ENCODE measurements around the gene WHRN.

The WHRN gene

GRCh38 chr9:114452219-114453165, 52.8 kb downstream of the WHRN start:
- Histone ChIP-seq H3K27me3 (ENCODE audit: control insufficient read depth, insufficient read depth, low read length) (no peaks in the 10 kb centered on the region), H3K27ac (peak overlapping the region; percentile 51), H3K9me3 (ENCODE audit: control insufficient read depth, low read length) (no peaks in the 10 kb centered on the region)

GRCh38 chr9:114451707-114452031, 53.6 kb downstream of the WHRN start:
- Histone ChIP-seq H2AFZ (no peak overlapping the region), H3K4me3 (ENCODE audit: low read depth, low read length) (no peak overlapping the region), H3K27me3 (ENCODE audit: control insufficient read depth, insufficient read depth, low read length) (no peaks in the 10 kb centered on the region), H3K27ac (no peak overlapping the region), H3K9ac (no peak overlapping the region), H3K4me2 (ENCODE audit: low read length) (no peak overlapping the region), H3K36me3 (ENCODE audit: control insufficient read depth, insufficient read depth, low read length) (no peaks in the 10 kb centered on the region), H3K4me1 (peaks cover 3% of the 10 kb centered on the region), H3K9me3 (ENCODE audit: control insufficient read depth, low read length) (no peaks in the 10 kb centered on the region), H3K79me2 (no peaks in the 10 kb centered on the region)
- TF ChIP-seq CTCF (IDR thresholded peaks at IDR 0.05), result no peak

More at GRCh38 chr9:114452219-114453165, 52.8 kb downstream of the WHRN start:
- Histone ChIP-seq H2AFZ (no peak overlapping the region), H3K4me3 (ENCODE audit: low read depth, low read length) (no peak overlapping the region), H3K36me3 (ENCODE audit: control insufficient read depth, insufficient read depth, low read length) (no peaks in the 10 kb centered on the region), H3K79me2 (no peaks in the 10 kb centered on the region), H3K4me2 (ENCODE audit: low read length) (no peak overlapping the region), H3K9ac (no peak overlapping the region), H3K4me1 (peaks cover 3% of the 10 kb centered on the region)
- TF ChIP-seq CTCF (IDR thresholded peaks at IDR 0.05), result no peak

- no peak overlapping the region for H3K4me2 ChIP-seq (ENCODE audit: low read length)
- H3K27me3 ChIP-seq (ENCODE audit: control insufficient read depth, insufficient read depth, low read length), result no peaks in the 10 kb centered on the region
- H3K9me3 ChIP-seq (ENCODE audit: control insufficient read depth, low read length), result no peaks in the 10 kb centered on the region
- no peak for TF ChIP-seq CTCF (IDR thresholded peaks at IDR 0.05)
- H3K27ac ChIP-seq, result no peak overlapping the region
- no peak overlapping the region for H3K9ac ChIP-seq
- H3K36me3 ChIP-seq (ENCODE audit: control insufficient read depth, insufficient read depth, low read length), result no peaks in the 10 kb centered on the region
- no peak overlapping the region for H3K4me3 ChIP-seq (ENCODE audit: low read depth, low read length)
- H3K4me1 ChIP-seq, result peaks cover 3% of the 10 kb centered on the region
- no peaks in the 10 kb centered on the region for H3K79me2 ChIP-seq
- H2AFZ ChIP-seq, result no peak overlapping the region
Observed at GRCh38 chr9:114450833-114451706, 54.2 kb downstream of the WHRN start.

- no peak for TF ChIP-seq CTCF (IDR thresholded peaks at IDR 0.05)
- Histone ChIP-seq H3K4me3 (ENCODE audit: low read depth, low read length) (no peak overlapping the region), H3K9ac (no peak overlapping the region), H3K4me2 (ENCODE audit: low read length) (no peak overlapping the region), H3K9me3 (ENCODE audit: control insufficient read depth, low read length) (no peaks in the 10 kb centered on the region), H3K79me2 (no peaks in the 10 kb centered on the region), H3K27me3 (ENCODE audit: control insufficient read depth, insufficient read depth, low read length) (no peaks in the 10 kb centered on the region), H2AFZ (no peak overlapping the region), H3K36me3 (ENCODE audit: control insufficient read depth, insufficient read depth, low read length) (no peaks in the 10 kb centered on the region), H3K27ac (no peak overlapping the region), H3K4me1 (peaks cover 3% of the 10 kb centered on the region)
Observed at GRCh38 chr9:114450181-114450580, 55.1 kb downstream of the WHRN start.

All from parathyroid adenoma (tissue), 2 donors.